SK-N-SH treated with all-trans-retinoic acid at 6 μM for 48 hours (cell line): ENCODE data around the gene MALT1.

ENCODE experiments used
- ATAC-seq: fragments of 200-7000 bp; cut with Tn5 transposase; 3 replicates; pipeline ENCODE4 v1.9.1; 2020; ENCODE audit warnings: mild to moderate bottlenecking, moderate library complexity
- BACH2 ChIP-seq: fragments of 250-450 bp; sonication (Bioruptor Pico); IDR thresholded peaks from 2 replicates; pipeline ENCODE4 v1.9.0; 2021; ENCODE audit warnings: mild to moderate bottlenecking, borderline replicate concordance
- CREB5 ChIP-seq: fragments of 250-450 bp; sonication (Bioruptor Pico); IDR thresholded peaks from 2 replicates; pipeline ENCODE4 v1.5.1; 2020; ENCODE audit warnings: low read depth, mild to moderate bottlenecking, moderate library complexity
- CSDC2 ChIP-seq: fragments of 250-450 bp; sonication (Bioruptor Pico); IDR thresholded peaks from 2 replicates; pipeline ENCODE4 v1.5.0; 2020; ENCODE audit warnings: mild to moderate bottlenecking, moderate library complexity
- CSRNP3 ChIP-seq: fragments of 250-450 bp; sonication (Bioruptor Pico); IDR thresholded peaks from 2 replicates; pipeline ENCODE4 v1.5.1; 2021; ENCODE audit warnings: mild to moderate bottlenecking, moderate library complexity
- ESRRG ChIP-seq: fragments of 250-450 bp; sonication (Bioruptor Pico); IDR thresholded peaks from 2 replicates; pipeline ENCODE4 v1.6.1; 2021; ENCODE audit warnings: mild to moderate bottlenecking
- GLIS3 ChIP-seq: fragments of 250-450 bp; sonication (Bioruptor Pico); IDR thresholded peaks from 2 replicates; pipeline ENCODE4 v1.5.0; 2020; ENCODE audit warnings: mild to moderate bottlenecking, moderate library complexity
- ISL1 ChIP-seq: fragments of 250-450 bp; sonication (Bioruptor Pico); IDR thresholded peaks from 2 replicates; pipeline ENCODE4 v2.1.2; 2022; ENCODE audit warnings: mild to moderate bottlenecking, moderate library complexity
- OSR1 ChIP-seq: fragments of 250-450 bp; sonication (Bioruptor Pico); IDR thresholded peaks from 2 replicates; pipeline ENCODE4 v1.8.0; 2022; ENCODE audit warnings: moderate library complexity, mild to moderate bottlenecking, inconsistent platforms
- PATZ1 ChIP-seq: fragments of 250-450 bp; sonication (Bioruptor Pico); IDR thresholded peaks from 2 replicates; pipeline ENCODE4 v1.8.0; 2020; ENCODE audit warnings: mild to moderate bottlenecking, moderate library complexity, borderline replicate concordance
- POU6F1 ChIP-seq: fragments of 250-450 bp; sonication (Bioruptor Pico); IDR thresholded peaks from 2 replicates; pipeline ENCODE4 v1.8.0; 2021; ENCODE audit warnings: low read depth, mild to moderate bottlenecking, moderate library complexity, borderline replicate concordance
- PPARA ChIP-seq: fragments of 250-450 bp; sonication (Bioruptor Pico); IDR thresholded peaks from 2 replicates; pipeline ENCODE4 v1.5.0; 2020; ENCODE audit warnings: mild to moderate bottlenecking, borderline replicate concordance
- RARB ChIP-seq: fragments of 250-450 bp; sonication (Bioruptor Pico); IDR thresholded peaks from 2 replicates; pipeline ENCODE4 v1.8.0; 2021; ENCODE audit warnings: mild to moderate bottlenecking, moderate library complexity
- SNAI2 ChIP-seq: fragments of 250-450 bp; sonication (Bioruptor Pico); IDR thresholded peaks from 2 replicates; pipeline ENCODE4 v1.5.0; 2020; ENCODE audit warnings: mild to moderate bottlenecking, moderate library complexity
- TCF4 ChIP-seq: fragments of 250-450 bp; sonication (Bioruptor Pico); IDR thresholded peaks from 2 replicates; pipeline ENCODE4 v1.8.0; 2021; ENCODE audit warnings: mild to moderate bottlenecking, moderate library complexity, borderline replicate concordance
- TOX ChIP-seq: fragments of 250-450 bp; sonication (Bioruptor Pico); IDR thresholded peaks from 2 replicates; pipeline ENCODE4 v1.8.0; 2021; ENCODE audit warnings: mild to moderate bottlenecking, moderate library complexity, borderline replicate concordance
- TSHZ2 ChIP-seq: fragments of 250-450 bp; sonication (Bioruptor Pico); IDR thresholded peaks from 2 replicates; pipeline ENCODE4 v1.5.0; 2020; ENCODE audit warnings: mild to moderate bottlenecking, moderate library complexity
- ZC3H10 ChIP-seq: fragments of 250-450 bp; sonication (Bioruptor Pico); IDR thresholded peaks from 2 replicates; pipeline ENCODE4 v1.5.1; 2021; ENCODE audit warnings: mild to moderate bottlenecking, moderate library complexity
- ZFP3 ChIP-seq: fragments of 250-450 bp; sonication (Bioruptor Pico); IDR thresholded peaks from 2 replicates; pipeline ENCODE4 v1.5.0; 2020; ENCODE audit warnings: mild to moderate bottlenecking, moderate library complexity
- ZFP30 ChIP-seq: fragments of 450-650 bp; formaldehyde crosslinking; IDR thresholded peaks from 2 replicates; pipeline ENCODE4 v1.5.0; 2022; ENCODE audit warnings: mild to moderate bottlenecking, moderate library complexity
- ZNF565 ChIP-seq: fragments of 450-650 bp; formaldehyde crosslinking; conservative IDR thresholded peaks from 2 replicates; pipeline ENCODE4 v1.5.0; 2020; ENCODE audit warnings: low read depth, mild to moderate bottlenecking, moderate library complexity
- ZNF70 ChIP-seq: fragments of 450-650 bp; formaldehyde crosslinking; IDR thresholded peaks from 2 replicates; pipeline ENCODE4 v1.5.0; 2020; ENCODE audit warnings: mild to moderate bottlenecking, moderate library complexity
- ZNF8 ChIP-seq: fragments of 450-650 bp; formaldehyde crosslinking; IDR thresholded peaks from 2 replicates; pipeline ENCODE4 v1.5.0; 2020; ENCODE audit warnings: mild to moderate bottlenecking, moderate library complexity

Gene MALT1

GRCh38 chr18:58726671-58727070 lies 55.4 kb downstream of the MALT1 start:
- ATAC-seq: no peak
- no peak for TF ChIP-seq ZNF8 (CRISPR knock-in tag)
- TF ChIP-seq ZFP30: no peak
- TF ChIP-seq ZFP3 (CRISPR knock-in tag): no peak
- TF ChIP-seq ESRRG (CRISPR knock-in tag): no peak
- no peak for TF ChIP-seq TOX
- no peak for TF ChIP-seq CSRNP3 (CRISPR knock-in tag)
- TF ChIP-seq CREB5 (CRISPR knock-in tag): no peak
- no peak for TF ChIP-seq ZC3H10 (CRISPR knock-in tag)
- TF ChIP-seq TCF4: no peak
- no peak for TF ChIP-seq GLIS3 (CRISPR knock-in tag)
- TF ChIP-seq RARB (CRISPR knock-in tag): no peak
- TF ChIP-seq ZNF565 (CRISPR knock-in tag): no peak
- TF ChIP-seq ZNF70 (CRISPR knock-in tag): no peak
- TF ChIP-seq TSHZ2 (CRISPR knock-in tag): no peak
- TF ChIP-seq SNAI2 (CRISPR knock-in tag): no peak
- TF ChIP-seq CSDC2 (CRISPR knock-in tag): no peak
- TF ChIP-seq PATZ1 (CRISPR knock-in tag): no peak

- TF ChIP-seq TSHZ2 (CRISPR knock-in tag) (no peak), SNAI2 (CRISPR knock-in tag) (no peak), ZNF70 (CRISPR knock-in tag) (no peak), ESRRG (CRISPR knock-in tag) (no peak), OSR1 (CRISPR knock-in tag) (no peak), GLIS3 (CRISPR knock-in tag) (no peak)
- ATAC-seq: no peak
Measured at GRCh38 chr18:58727776-58728500, 56.7 kb downstream of the MALT1 start.

GRCh38 chr18:58728719-58729118 lies 57.5 kb downstream of the MALT1 start:
- no peak for ATAC-seq
- TF ChIP-seq GLIS3 (CRISPR knock-in tag) (no peak), POU6F1 (no peak), ISL1 (no peak), ZFP30 (no peak), BACH2 (CRISPR knock-in tag) (no peak), ZFP3 (CRISPR knock-in tag) (no peak), PATZ1 (CRISPR knock-in tag) (no peak), ZNF8 (CRISPR knock-in tag) (no peak), PPARA (CRISPR knock-in tag) (no peak)
